ENCODE data around the gene FOXP1. TPM values are rescaled to one million over a fixed set of nuclear protein-coding genes. Genes with fewer than 3 reads are reported as not detected.

The FOXP1 gene
- total and polyA plus RNA-seq, 2 of the 13 experiments (the other 11 are each of a cell fraction or from before 2014, with no cell fraction given), result 40.4 to 59.0 TPM

DNA sequence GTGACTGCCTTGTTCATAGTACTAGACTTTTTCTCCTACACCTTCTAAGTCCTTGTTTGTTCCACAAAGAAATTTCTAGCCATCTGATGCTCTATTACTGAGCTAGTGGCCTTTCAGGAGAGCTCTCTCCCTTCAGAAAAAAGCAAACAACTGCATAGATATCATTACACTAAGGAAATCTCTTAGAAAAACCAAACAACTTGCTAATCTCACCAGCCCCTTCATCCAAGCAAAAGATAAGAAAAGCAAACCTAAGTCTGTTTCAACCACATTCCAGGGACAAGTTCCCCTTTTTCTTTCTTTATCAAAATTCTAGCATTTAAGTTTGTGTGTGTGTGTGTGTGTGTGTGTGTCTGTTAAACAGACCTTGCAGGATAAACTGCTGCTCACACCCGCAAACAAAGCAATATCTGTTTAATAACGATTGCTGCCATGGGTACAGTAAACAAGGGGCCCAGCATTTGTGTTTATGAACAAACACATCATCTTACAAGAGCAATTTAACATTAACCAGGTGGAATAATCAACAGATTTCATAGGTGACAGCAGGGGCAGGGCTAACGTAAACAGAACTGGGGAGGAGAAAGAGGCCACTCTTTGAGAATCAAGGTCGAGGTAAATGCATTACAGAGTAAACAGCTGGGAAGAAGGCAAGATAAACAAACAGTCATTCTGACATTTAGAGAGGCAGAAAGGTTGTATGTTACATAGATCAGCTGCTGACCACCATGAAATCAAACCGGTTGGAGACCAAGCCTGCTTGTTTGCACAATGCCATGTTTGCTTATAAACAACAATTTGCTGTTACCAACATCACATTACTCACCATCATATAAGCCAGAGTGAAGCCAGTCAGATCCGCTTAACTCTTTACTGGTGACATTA, 375.1 kb downstream of the FOXP1 start (continued):
- TF ChIP-seq KDM1A (CRISPR knock-in tag; IDR thresholded peaks at IDR 0.05), result peak; percentile 12; the same call in 1 of the 2 replicates
- TF ChIP-seq KAT2B (IDR thresholded peaks at IDR 0.05; ENCODE audit: borderline replicate concordance, low read depth, low read length), result no peak
- no peak for TF ChIP-seq ZNF460 (CRISPR knock-in tag; IDR thresholded peaks at IDR 0.05; ENCODE audit: borderline replicate concordance)
- TF ChIP-seq, protein P1, sequence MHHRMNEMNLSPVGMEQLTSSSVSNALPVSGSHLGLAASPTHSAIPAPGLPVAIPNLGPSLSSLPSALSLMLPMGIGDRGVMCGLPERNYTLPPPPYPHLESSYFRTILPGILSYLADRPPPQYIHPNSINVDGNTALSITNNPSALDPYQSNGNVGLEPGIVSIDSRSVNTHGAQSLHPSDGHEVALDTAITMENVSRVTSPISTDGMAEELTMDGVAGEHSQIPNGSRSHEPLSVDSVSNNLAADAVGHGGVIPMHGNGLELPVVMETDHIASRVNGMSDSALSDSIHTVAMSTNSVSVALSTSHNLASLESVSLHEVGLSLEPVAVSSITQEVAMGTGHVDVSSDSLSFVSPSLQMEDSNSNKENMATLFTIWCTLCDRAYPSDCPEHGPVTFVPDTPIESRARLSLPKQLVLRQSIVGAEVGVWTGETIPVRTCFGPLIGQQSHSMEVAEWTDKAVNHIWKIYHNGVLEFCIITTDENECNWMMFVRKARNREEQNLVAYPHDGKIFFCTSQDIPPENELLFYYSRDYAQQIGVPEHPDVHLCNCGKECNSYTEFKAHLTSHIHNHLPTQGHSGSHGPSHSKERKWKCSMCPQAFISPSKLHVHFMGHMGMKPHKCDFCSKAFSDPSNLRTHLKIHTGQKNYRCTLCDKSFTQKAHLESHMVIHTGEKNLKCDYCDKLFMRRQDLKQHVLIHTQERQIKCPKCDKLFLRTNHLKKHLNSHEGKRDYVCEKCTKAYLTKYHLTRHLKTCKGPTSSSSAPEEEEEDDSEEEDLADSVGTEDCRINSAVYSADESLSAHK (CRISPR knock-in tag; IDR thresholded peaks at IDR 0.05; ENCODE audit: borderline replicate concordance), result no peak
- TF ChIP-seq NFE2L2 (IDR thresholded peaks at IDR 0.05; ENCODE audit: low read length), result no peak; the same call in 1 of the 2 replicates
- no peak for TF ChIP-seq ZNF383 (CRISPR knock-in tag; IDR thresholded peaks at IDR 0.05; ENCODE audit: borderline replicate concordance)
- TF ChIP-seq GFI1 (CRISPR knock-in tag; IDR thresholded peaks at IDR 0.05; ENCODE audit: borderline replicate concordance), result peak; percentile 94
- TF ChIP-seq NRL (CRISPR knock-in tag; IDR thresholded peaks at IDR 0.05; ENCODE audit: borderline replicate concordance), result no peak
- TF ChIP-seq, protein P2, sequence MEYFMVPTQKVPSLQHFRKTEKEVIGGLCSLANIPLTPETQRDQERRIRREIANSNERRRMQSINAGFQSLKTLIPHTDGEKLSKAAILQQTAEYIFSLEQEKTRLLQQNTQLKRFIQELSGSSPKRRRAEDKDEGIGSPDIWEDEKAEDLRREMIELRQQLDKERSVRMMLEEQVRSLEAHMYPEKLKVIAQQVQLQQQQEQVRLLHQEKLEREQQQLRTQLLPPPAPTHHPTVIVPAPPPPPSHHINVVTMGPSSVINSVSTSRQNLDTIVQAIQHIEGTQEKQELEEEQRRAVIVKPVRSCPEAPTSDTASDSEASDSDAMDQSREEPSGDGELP (IDR thresholded peaks at IDR 0.05; ENCODE audit: borderline replicate concordance, low read depth), result peak; percentile 98
- no peak; the same call in 1 of the 2 replicates for TF ChIP-seq ZKSCAN8 (CRISPR knock-in tag; IDR thresholded peaks at IDR 0.05; ENCODE audit: borderline replicate concordance)
- TF ChIP-seq, protein P3, sequence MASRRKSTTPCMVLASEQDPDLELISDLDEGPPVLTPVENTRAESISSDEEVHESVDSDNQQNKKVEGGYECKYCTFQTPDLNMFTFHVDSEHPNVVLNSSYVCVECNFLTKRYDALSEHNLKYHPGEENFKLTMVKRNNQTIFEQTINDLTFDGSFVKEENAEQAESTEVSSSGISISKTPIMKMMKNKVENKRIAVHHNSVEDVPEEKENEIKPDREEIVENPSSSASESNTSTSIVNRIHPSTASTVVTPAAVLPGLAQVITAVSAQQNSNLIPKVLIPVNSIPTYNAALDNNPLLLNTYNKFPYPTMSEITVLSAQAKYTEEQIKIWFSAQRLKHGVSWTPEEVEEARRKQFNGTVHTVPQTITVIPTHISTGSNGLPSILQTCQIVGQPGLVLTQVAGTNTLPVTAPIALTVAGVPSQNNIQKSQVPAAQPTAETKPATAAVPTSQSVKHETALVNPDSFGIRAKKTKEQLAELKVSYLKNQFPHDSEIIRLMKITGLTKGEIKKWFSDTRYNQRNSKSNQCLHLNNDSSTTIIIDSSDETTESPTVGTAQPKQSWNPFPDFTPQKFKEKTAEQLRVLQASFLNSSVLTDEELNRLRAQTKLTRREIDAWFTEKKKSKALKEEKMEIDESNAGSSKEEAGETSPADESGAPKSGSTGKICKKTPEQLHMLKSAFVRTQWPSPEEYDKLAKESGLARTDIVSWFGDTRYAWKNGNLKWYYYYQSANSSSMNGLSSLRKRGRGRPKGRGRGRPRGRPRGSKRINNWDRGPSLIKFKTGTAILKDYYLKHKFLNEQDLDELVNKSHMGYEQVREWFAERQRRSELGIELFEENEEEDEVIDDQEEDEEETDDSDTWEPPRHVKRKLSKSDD (CRISPR knock-in tag; IDR thresholded peaks at IDR 0.05; ENCODE audit: low read depth), result peak; percentile 65; the same call in 1 of the 2 replicates
- peak; percentile 61; the same call in 1 of the 2 replicates for TF ChIP-seq ETV5 (CRISPR knock-in tag; IDR thresholded peaks at IDR 0.05; ENCODE audit: borderline replicate concordance)
- TF ChIP-seq IRF2 (CRISPR knock-in tag; IDR thresholded peaks at IDR 0.05), result peak; percentile 65; the same call in 1 of the 2 replicates
- TF ChIP-seq, protein P4, sequence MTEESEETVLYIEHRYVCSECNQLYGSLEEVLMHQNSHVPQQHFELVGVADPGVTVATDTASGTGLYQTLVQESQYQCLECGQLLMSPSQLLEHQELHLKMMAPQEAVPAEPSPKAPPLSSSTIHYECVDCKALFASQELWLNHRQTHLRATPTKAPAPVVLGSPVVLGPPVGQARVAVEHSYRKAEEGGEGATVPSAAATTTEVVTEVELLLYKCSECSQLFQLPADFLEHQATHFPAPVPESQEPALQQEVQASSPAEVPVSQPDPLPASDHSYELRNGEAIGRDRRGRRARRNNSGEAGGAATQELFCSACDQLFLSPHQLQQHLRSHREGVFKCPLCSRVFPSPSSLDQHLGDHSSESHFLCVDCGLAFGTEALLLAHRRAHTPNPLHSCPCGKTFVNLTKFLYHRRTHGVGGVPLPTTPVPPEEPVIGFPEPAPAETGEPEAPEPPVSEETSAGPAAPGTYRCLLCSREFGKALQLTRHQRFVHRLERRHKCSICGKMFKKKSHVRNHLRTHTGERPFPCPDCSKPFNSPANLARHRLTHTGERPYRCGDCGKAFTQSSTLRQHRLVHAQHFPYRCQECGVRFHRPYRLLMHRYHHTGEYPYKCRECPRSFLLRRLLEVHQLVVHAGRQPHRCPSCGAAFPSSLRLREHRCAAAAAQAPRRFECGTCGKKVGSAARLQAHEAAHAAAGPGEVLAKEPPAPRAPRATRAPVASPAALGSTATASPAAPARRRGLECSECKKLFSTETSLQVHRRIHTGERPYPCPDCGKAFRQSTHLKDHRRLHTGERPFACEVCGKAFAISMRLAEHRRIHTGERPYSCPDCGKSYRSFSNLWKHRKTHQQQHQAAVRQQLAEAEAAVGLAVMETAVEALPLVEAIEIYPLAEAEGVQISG (CRISPR knock-in tag; IDR thresholded peaks at IDR 0.05), result 0 out of 2 replicates have a peak, but pooled peaks have one; percentile 61
- no peak for TF ChIP-seq MLLT10 (CRISPR knock-in tag; IDR thresholded peaks at IDR 0.05)
- peak; percentile 81 for TF ChIP-seq JUNB (CRISPR knock-in tag; IDR thresholded peaks at IDR 0.05; ENCODE audit: borderline replicate concordance)
- TF ChIP-seq KDM6A (CRISPR knock-in tag; IDR thresholded peaks at IDR 0.05; ENCODE audit: low read depth), result peak; percentile 82
